Skeletal muscle cell (primary cell): ENCODE measurements around the gene DET1.
A peak's percentile ranks its signal among the peaks of the same experiment; 100 is the strongest.
"Not testable (repeated sequence)": the region's sequence is repeated elsewhere in the genome, so short reads cannot be mapped to it uniquely, and the experiment has no call there.

Experiments
- DNase-seq: peaks from one replicate; pipeline ENCODE4 v3.0.0-alpha.2; 2010; ENCODE audit warnings: low read depth
- H3K4me3 ChIP-seq: 2 replicates; pipeline ENCODE4 v1.5.1; 2011; ENCODE audit warnings: low read depth, mild to moderate bottlenecking, control low read depth, low read length, moderate library complexity

DET1 gene

GRCh38 chr15:88546248-88547129 is at the start of gene DET1:
TSS of gene DET1 (minus strand) at chr15:88546681. CDS start at chr15:88531705, 14,976 bp downstream.
- H3K4me3 ChIP-seq: peak within 1 kb of the TSS; percentile 75
- DNase-seq: peak; percentile 86

- DNase-seq: no peak
- no peak overlapping the region for H3K4me3 ChIP-seq
These were observed 44.9 kb upstream of the DET1 start for GRCh38 chr15:88591384-88591783.

- DNase-seq: no peak
- H3K4me3 ChIP-seq: no peak overlapping the region
These were observed 44.3 kb upstream of the DET1 start for GRCh38 chr15:88590759-88591158.

- H3K4me3 ChIP-seq: no peak overlapping the region
- DNase-seq: no peak
These were observed 40.1 kb upstream of the DET1 start for GRCh38 chr15:88586401-88587162.

- no peak overlapping the region for H3K4me3 ChIP-seq
- no peak for DNase-seq
These were observed 34.1 kb upstream of the DET1 start for GRCh38 chr15:88580532-88580931.

- no peak overlapping the region for H3K4me3 ChIP-seq
- DNase-seq: no peak
These were observed 32.8 kb upstream of the DET1 start for GRCh38 chr15:88579322-88579721.

- H3K4me3 ChIP-seq: no peak overlapping the region
- no peak for DNase-seq
These were observed 28.2 kb upstream of the DET1 start for GRCh38 chr15:88574655-88575054.

GRCh38 chr15:88574077-88574476 is 27.6 kb upstream of the DET1 start:
- no peak for DNase-seq
- no peak overlapping the region for H3K4me3 ChIP-seq

- DNase-seq: no peak
These were observed 25.4 kb upstream of the DET1 start for GRCh38 chr15:88571852-88572259.

GRCh38 chr15:88571153-88571851 is 24.8 kb upstream of the DET1 start:
- no peak overlapping the region for H3K4me3 ChIP-seq
- DNase-seq: no peak

More at GRCh38 chr15:88571852-88572259, 25.4 kb upstream of the DET1 start:
- no peak overlapping the region for H3K4me3 ChIP-seq

GRCh38 chr15:88568589-88568988 is 22.1 kb upstream of the DET1 start:
- DNase-seq: no peak
- H3K4me3 ChIP-seq: no peak overlapping the region

- no peak for DNase-seq
- no peak overlapping the region for H3K4me3 ChIP-seq
These were observed 18.3 kb upstream of the DET1 start for GRCh38 chr15:88564741-88565140.

- H3K4me3 ChIP-seq: no peak overlapping the region
- DNase-seq: no peak
These were observed 17.2 kb upstream of the DET1 start for GRCh38 chr15:88563638-88564037.

- DNase-seq, H3K4me3 ChIP-seq: not testable (repeated sequence)
These were observed 13.1 kb upstream of the DET1 start for GRCh38 chr15:88559565-88559964.

- DNase-seq: not testable (repeated sequence)
These were observed 11.5 kb upstream of the DET1 start for GRCh38 chr15:88558026-88558425.

GRCh38 chr15:88548009-88548408 is 1.5 kb upstream of the DET1 start:
- not testable (repeated sequence) for H3K4me3 ChIP-seq, DNase-seq

More at GRCh38 chr15:88558026-88558425, 11.5 kb upstream of the DET1 start:
- not testable (repeated sequence) for H3K4me3 ChIP-seq

- not testable (repeated sequence) for DNase-seq
These were observed 768 bp downstream of the DET1 start for GRCh38 chr15:88545578-88546247.

GRCh38 chr15:88543065-88543776 is 3.3 kb downstream of the DET1 start:
- no peak for DNase-seq
- H3K4me3 ChIP-seq: no peak overlapping the region

More at GRCh38 chr15:88545578-88546247, 768 bp downstream of the DET1 start:
- peak overlapping the region; percentile 75 for H3K4me3 ChIP-seq

- no peak overlapping the region for H3K4me3 ChIP-seq
- peak; percentile 7 for DNase-seq
These were observed 4.1 kb downstream of the DET1 start for GRCh38 chr15:88542342-88542733.
